ENCODE results near the gene IQGAP2.

The IQGAP2 gene

DNA sequence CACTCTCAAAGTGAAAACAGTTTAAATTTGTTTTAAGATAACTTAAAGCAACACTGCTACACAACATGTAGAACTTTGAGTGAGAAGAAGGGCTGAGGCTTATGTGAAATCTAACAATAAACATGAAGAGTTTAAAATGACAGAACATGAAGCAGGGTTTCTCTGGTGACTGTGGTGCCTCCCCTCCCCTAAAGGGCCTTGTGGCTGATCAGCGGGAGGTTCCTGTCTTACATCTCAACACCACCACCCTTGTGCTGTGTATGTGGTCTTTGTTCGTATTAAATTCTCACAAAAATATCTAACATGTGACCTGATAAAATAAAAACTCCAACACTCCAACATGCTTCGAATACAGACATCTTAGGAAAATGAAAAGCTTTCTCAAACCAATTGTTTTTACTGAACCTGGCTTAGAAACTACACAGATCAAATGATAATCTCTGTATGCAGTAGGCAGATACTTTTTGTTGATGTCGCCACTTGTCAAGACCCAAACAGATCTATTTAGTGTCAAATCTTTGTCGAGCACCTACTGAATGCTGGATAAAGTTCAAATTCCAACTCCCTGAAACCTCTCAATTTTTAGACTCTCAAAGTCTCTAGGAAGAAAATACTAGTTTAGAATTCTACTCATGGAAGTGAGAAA lies 9.9 kb upstream of the IQGAP2 start:
- Histone ChIP-seq H3K4me1 (ENCODE audit: control insufficient read depth, low read length) (peaks cover 45% of the 10 kb centered on the region), H4K20me1 (ENCODE audit: control insufficient read depth, insufficient read depth, low read depth, low read length) (no peaks in the 10 kb centered on the region), H3K79me2 (ENCODE audit: control insufficient read depth, low read length) (no peaks in the 10 kb centered on the region), H3K9me2 (replicated peaks; ENCODE audit: control insufficient read depth, low read length) (no peaks in the 10 kb centered on the region), H3K36me3 (ENCODE audit: control insufficient read depth, low read length) (no peaks in the 10 kb centered on the region), H3K4me3 (ENCODE audit: low read length) (no peak overlapping the region), H3K4me2 (ENCODE audit: low read length) (no peak overlapping the region), H3F3A (ENCODE audit: control insufficient read depth, insufficient read depth) (no peaks in the 10 kb centered on the region), H3K27me3 (ENCODE audit: control insufficient read depth, low read length) (no peaks in the 10 kb centered on the region), H3K9me3 (ENCODE audit: control insufficient read depth, insufficient read depth, low read length) (no peaks in the 10 kb centered on the region), H3K27ac (ENCODE audit: low read depth, low read length) (no peak overlapping the region)
- TF ChIP-seq, protein P1, sequence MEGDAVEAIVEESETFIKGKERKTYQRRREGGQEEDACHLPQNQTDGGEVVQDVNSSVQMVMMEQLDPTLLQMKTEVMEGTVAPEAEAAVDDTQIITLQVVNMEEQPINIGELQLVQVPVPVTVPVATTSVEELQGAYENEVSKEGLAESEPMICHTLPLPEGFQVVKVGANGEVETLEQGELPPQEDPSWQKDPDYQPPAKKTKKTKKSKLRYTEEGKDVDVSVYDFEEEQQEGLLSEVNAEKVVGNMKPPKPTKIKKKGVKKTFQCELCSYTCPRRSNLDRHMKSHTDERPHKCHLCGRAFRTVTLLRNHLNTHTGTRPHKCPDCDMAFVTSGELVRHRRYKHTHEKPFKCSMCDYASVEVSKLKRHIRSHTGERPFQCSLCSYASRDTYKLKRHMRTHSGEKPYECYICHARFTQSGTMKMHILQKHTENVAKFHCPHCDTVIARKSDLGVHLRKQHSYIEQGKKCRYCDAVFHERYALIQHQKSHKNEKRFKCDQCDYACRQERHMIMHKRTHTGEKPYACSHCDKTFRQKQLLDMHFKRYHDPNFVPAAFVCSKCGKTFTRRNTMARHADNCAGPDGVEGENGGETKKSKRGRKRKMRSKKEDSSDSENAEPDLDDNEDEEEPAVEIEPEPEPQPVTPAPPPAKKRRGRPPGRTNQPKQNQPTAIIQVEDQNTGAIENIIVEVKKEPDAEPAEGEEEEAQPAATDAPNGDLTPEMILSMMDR (IDR thresholded peaks at IDR 0.05; ENCODE audit: low read depth, low read length, poor library complexity, severe bottlenecking) = no peak
- TF ChIP-seq EZH2phosphoT487 (IDR thresholded peaks at IDR 0.05; ENCODE audit: borderline replicate concordance, low read length) = no peak

DNA sequence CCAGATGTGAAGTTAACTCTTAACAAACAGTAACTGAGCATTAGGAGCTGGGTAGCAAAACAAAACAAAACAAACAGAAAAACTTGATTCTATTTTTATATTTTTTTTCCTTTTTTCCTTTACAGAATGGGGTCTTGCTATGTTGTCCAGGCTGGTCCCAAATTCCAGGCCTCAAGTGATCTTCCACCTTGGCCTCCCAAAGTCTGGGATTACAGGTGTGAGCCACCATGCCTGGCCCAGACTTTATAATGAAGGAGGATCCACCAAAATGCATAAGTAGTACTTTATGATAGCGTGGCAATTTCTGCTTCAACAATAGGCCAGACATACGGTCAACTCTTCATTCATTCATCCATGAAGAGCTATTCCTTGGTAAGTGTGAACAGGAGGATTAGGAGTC lies 5.9 kb upstream of the IQGAP2 start:
- Histone ChIP-seq H3K79me2 (ENCODE audit: control insufficient read depth, low read length) (no peaks in the 10 kb centered on the region), H3F3A (ENCODE audit: control insufficient read depth, insufficient read depth) (peaks cover 4% of the 10 kb centered on the region), H3K4me2 (ENCODE audit: low read length) (no peak overlapping the region), H3K4me3 (ENCODE audit: low read length) (no peak overlapping the region), H3K4me1 (ENCODE audit: control insufficient read depth, low read length) (peaks cover 55% of the 10 kb centered on the region), H3K27ac (ENCODE audit: low read depth, low read length) (no peak overlapping the region), H3K36me3 (ENCODE audit: control insufficient read depth, low read length) (no peaks in the 10 kb centered on the region), H4K20me1 (ENCODE audit: control insufficient read depth, insufficient read depth, low read depth, low read length) (no peaks in the 10 kb centered on the region), H3K9me3 (ENCODE audit: control insufficient read depth, insufficient read depth, low read length) (no peaks in the 10 kb centered on the region), H3K27me3 (ENCODE audit: control insufficient read depth, low read length) (no peaks in the 10 kb centered on the region), H3K9me2 (replicated peaks; ENCODE audit: control insufficient read depth, low read length) (no peaks in the 10 kb centered on the region)
- no peak for TF ChIP-seq EZH2phosphoT487 (IDR thresholded peaks at IDR 0.05; ENCODE audit: borderline replicate concordance, low read length)
- TF ChIP-seq, protein P1 (IDR thresholded peaks at IDR 0.05; ENCODE audit: low read depth, low read length, poor library complexity, severe bottlenecking) = no peak

DNA sequence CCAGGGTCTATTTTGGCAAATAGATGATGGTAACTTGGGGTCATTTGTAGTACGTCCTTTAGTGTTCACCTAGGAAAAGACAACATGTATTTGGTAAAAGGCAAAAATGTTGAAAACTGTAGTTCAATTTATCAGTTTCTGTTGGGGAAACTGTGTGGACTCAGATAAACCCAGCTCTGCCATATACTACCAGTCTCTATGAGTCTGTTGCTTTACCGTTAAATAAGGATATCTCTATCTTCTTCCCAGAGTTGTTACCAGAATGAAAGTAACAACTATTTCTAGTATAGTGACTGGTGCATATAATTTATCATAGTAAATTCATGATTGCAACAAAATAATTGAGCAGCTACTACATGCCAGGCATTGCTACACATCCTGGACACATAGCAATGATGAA lies 3.8 kb upstream of the IQGAP2 start:
- Histone ChIP-seq H3K79me2 (ENCODE audit: control insufficient read depth, low read length) (peaks cover 9% of the 10 kb centered on the region), H3K27ac (ENCODE audit: low read depth, low read length) (no peak overlapping the region), H3K9me2 (replicated peaks; ENCODE audit: control insufficient read depth, low read length) (no peaks in the 10 kb centered on the region), H3K4me2 (ENCODE audit: low read length) (no peak overlapping the region), H3K36me3 (ENCODE audit: control insufficient read depth, low read length) (peaks cover 3% of the 10 kb centered on the region; the same call in 1 of the 2 replicates), H3K4me3 (ENCODE audit: low read length) (no peak overlapping the region), H3F3A (ENCODE audit: control insufficient read depth, insufficient read depth) (peaks cover 14% of the 10 kb centered on the region), H3K9me3 (ENCODE audit: control insufficient read depth, insufficient read depth, low read length) (no peaks in the 10 kb centered on the region), H3K27me3 (ENCODE audit: control insufficient read depth, low read length) (no peaks in the 10 kb centered on the region), H3K4me1 (ENCODE audit: control insufficient read depth, low read length) (peaks cover 52% of the 10 kb centered on the region), H4K20me1 (ENCODE audit: control insufficient read depth, insufficient read depth, low read depth, low read length) (no peaks in the 10 kb centered on the region)
- TF ChIP-seq, protein P1 (IDR thresholded peaks at IDR 0.05; ENCODE audit: low read depth, low read length, poor library complexity, severe bottlenecking) = no peak
- TF ChIP-seq EZH2phosphoT487 (IDR thresholded peaks at IDR 0.05; ENCODE audit: borderline replicate concordance, low read length) = no peak

All from DOHH2 (cell line).